GM18870 (cell line): ENCODE results near the gene SAMD13.

ENCODE experiments used
- ATAC-seq: cut with Tn5 transposase; IDR thresholded peaks from one replicate; pipeline ENCODE4 v1.9.1; 2021; ENCODE audit warnings: moderate library complexity; ENCODE audit not compliant: unreplicated experiment

SAMD13 gene

GRCh38 chr1:84339503-84339902, 38.0 kb downstream of the SAMD13 start:
- no peak for ATAC-seq

GRCh38 chr1:84344286-84344685, 42.8 kb downstream of the SAMD13 start:
- ATAC-seq, result no peak

- no peak for ATAC-seq
Observed at GRCh38 chr1:84345220-84345619, 43.7 kb downstream of the SAMD13 start.

GRCh38 chr1:84347271-84347931, 45.9 kb downstream of the SAMD13 start:
- no peak for ATAC-seq

GRCh38 chr1:84347932-84348555, 46.5 kb downstream of the SAMD13 start:
- no peak for ATAC-seq

GRCh38 chr1:84348759-84349158, 47.3 kb downstream of the SAMD13 start:
- ATAC-seq, result no peak

- ATAC-seq, result no peak
Observed at GRCh38 chr1:84350104-84350503, 48.6 kb downstream of the SAMD13 start.

- no peak for ATAC-seq
Observed at GRCh38 chr1:84350550-84350949, 49.0 kb downstream of the SAMD13 start.

- ATAC-seq, result no peak
Observed at GRCh38 chr1:84352298-84353106, 51.0 kb downstream of the SAMD13 start.

GRCh38 chr1:84353695-84354094, 52.2 kb downstream of the SAMD13 start:
- no peak for ATAC-seq

- ATAC-seq, result no peak
Observed at GRCh38 chr1:84355556-84355955, 54.0 kb downstream of the SAMD13 start.

- no peak for ATAC-seq
Observed at GRCh38 chr1:84356881-84357280, 55.4 kb downstream of the SAMD13 start.

GRCh38 chr1:84358695-84359094, 57.2 kb downstream of the SAMD13 start:
- no peak for ATAC-seq

GRCh38 chr1:84360316-84360715, 58.8 kb downstream of the SAMD13 start:
- no peak for ATAC-seq

GRCh38 chr1:84361796-84362195, 60.3 kb downstream of the SAMD13 start:
- no peak for ATAC-seq

GRCh38 chr1:84363019-84363418, 61.5 kb downstream of the SAMD13 start:
- no peak for ATAC-seq

- no peak for ATAC-seq
Observed at GRCh38 chr1:84363622-84364021, 62.1 kb downstream of the SAMD13 start.

GRCh38 chr1:84365225-84366221, 64.0 kb downstream of the SAMD13 start:
- no peak for ATAC-seq

- ATAC-seq, result no peak
Observed at GRCh38 chr1:84366786-84367185, 65.3 kb downstream of the SAMD13 start.

GRCh38 chr1:84367219-84367618, 65.7 kb downstream of the SAMD13 start:
- ATAC-seq, result no peak

GRCh38 chr1:84368441-84368840, 66.9 kb downstream of the SAMD13 start:
- no peak for ATAC-seq
